ENCODE measurements around the gene CDC25B. TPM values are rescaled to one million over a fixed set of nuclear protein-coding genes. Genes with fewer than 3 reads are reported as not detected.

CDC25B gene
- total RNA-seq, 1 donor from 2014 or later: 6.1 TPM

DNA sequence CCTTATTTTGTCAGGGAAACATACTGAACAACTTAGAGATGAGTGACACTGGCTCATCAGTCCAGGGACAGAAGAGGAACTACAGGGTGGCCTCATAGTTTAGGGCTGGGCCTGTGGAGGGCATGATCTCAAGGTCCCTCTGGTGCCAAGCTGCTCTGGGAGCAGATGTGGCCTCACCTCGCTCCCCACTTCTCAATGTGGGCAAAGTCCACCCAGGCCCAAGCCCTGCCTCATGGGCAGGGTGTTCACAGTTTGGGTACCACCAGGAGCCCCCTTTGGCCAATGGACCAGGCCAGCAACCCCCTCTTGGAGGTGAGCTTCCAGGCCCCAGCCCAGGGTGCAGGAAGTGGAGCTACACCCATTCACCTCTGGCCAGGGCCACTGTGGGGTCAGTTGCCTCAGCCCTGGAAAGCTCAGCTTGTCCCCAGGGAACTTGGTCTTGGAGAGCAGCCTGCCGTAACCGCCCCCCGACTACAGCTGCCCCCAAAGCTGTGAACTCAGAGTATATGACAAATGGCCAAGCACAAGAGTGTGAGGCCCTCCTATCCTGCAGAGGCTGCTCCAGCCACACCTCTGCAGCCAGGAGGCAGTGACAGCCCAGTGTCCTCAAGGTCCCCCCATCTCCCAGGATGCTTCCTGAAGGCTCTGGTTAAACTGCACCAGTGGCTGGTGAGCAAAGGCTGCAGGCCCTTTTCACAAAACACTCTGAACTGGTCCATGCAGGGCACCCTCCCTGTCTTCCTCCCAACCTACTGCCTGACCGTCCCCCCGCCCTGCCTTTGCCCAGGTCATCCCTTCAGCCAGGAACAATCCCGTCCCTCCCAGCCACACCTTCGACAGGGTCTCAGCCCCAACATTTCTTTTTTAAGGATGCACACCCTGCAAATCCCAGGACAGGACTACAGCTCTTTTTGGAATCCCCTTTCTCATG is 32.2 kb upstream of the CDC25B start:
- FAIRE-seq (no peak), DNase-seq (ENCODE audit: low spot score in 2 of 2) (no peak)

DNA sequence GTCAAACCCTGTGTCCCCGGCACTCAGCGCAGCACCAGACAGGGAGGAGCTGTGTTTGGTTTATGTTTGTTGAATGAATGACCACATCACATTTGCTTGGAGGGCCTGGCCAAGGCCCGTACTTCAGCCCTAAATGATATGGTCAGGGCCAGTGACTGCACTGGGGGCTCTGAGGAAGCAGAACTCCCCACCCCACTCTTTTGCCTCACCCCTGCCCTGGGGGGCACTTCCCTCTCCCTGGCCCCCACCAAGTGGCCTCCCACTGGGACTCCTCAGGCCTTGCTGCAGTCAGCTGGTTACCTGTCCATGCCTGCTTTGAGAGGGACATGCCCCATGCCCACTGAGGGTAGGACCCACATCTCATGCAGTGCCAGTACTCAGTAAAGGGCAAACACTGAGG is 31.5 kb upstream of the CDC25B start:
- FAIRE-seq: no peak
- no peak for DNase-seq (ENCODE audit: low spot score in 2 of 2)

GRCh38 chr20:3765171-3765882 is 30.8 kb upstream of the CDC25B start:
- FAIRE-seq (no peak), DNase-seq (ENCODE audit: low spot score in 2 of 2) (no peak)

GRCh38 chr20:3766422-3767109 is 29.5 kb upstream of the CDC25B start:
- FAIRE-seq (no peak), DNase-seq (ENCODE audit: low spot score in 2 of 2) (no peak)

GRCh38 chr20:3767110-3767426 is 29.0 kb upstream of the CDC25B start:
- FAIRE-seq (no peak), DNase-seq (ENCODE audit: low spot score in 2 of 2) (no peak)

DNA sequence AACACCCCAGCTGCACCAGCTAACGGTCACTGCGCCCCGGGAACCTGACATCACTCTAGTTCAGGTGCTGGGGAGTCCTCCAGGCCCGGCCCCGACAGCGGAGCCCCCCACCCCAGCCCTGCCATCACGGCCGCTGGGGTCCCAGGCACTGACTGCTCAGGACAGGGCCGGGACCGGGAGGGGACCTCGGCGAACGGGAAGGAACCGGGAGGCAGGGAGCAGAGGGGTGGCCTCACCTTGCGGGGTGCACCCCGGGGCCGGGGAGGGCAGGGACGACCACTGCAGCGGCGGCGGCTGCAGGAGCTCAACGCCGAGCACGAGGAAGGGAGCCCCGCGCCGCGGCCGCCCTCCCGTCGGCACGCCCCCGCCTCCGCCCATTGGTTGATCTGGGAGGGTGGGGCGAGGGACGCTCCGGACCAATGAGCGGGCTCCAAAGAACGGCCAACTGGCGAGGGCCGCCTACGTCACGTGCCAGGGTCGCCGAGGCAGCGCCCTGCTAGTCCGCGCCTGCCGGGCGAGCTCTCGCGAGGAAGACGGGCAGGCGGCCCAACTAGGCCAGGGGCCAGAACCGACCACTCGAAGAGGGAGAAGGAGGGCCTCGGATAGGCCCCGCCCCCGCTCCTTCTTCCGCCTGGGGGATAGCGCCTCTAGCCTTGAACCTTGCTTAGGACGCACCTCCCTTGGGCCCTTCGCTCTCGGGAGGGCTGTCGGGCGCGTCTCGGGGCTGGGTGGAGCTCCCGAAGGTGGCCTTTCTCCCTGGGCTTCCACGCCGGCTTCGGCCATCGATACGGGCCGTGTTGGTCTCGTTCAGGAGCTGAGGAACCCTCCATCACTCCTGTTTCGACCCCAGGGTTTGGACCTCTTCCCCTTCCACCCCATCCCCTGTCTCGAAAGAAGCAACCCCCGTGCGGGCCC is 28.4 kb upstream of the CDC25B start, which contains the start of gene ADISSP:
TSS of gene ADISSP (minus strand) at position 327 of the 915 bp plus-strand sequence. CDS start 7,653 bp downstream, outside the sequence.
- peak; percentile 64 for FAIRE-seq

DNA sequence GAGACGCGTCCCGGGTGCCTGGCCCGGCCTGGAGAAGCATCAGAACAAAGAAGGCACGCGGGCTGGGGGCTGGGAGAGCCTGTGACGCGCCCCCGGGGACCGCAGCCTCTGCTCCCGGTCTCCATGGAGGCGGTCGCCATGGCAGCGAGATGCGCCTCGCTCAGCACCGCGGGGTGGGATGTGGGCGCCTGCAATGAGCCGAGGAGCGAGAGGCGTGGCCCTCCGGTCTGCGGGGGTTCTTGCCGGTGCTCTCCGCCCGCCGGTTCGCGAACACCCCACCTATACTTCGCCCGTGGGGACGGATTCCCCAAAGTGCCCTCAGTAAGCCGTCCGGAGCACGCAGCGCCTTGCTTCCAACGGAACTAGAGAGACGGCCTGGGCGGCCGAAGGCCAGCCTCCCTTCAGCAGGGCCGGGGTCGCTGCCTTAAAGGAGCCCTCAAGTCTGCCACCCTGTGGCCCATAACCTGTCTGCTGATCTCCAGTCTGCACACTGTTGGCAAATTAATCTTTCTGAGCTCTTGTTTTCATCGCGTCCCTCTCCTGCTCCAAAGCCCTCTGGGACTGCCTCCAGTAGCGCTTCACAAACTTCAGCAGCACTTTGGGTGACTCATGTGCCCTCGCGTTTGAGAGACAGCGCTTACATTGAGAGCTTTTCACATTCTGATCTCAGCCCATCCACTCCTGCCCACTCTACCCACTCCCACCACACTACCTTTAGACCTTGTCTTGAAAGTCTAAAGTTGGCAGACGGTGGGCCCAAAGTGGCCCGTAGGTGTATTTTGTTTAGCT is 27.6 kb upstream of the CDC25B start:
- DNase-seq (ENCODE audit: low spot score in 2 of 2) (peak; percentile 71), FAIRE-seq (no peak)

More for the DNA sequence above, 28.4 kb upstream of the CDC25B start, which contains the start of gene ADISSP:
- DNase-seq (ENCODE audit: low spot score in 2 of 2): peak; percentile 99

GRCh38 chr20:3771552-3772058 is 24.5 kb upstream of the CDC25B start:
- DNase-seq (ENCODE audit: low spot score in 2 of 2): no peak
- no peak for FAIRE-seq

DNA sequence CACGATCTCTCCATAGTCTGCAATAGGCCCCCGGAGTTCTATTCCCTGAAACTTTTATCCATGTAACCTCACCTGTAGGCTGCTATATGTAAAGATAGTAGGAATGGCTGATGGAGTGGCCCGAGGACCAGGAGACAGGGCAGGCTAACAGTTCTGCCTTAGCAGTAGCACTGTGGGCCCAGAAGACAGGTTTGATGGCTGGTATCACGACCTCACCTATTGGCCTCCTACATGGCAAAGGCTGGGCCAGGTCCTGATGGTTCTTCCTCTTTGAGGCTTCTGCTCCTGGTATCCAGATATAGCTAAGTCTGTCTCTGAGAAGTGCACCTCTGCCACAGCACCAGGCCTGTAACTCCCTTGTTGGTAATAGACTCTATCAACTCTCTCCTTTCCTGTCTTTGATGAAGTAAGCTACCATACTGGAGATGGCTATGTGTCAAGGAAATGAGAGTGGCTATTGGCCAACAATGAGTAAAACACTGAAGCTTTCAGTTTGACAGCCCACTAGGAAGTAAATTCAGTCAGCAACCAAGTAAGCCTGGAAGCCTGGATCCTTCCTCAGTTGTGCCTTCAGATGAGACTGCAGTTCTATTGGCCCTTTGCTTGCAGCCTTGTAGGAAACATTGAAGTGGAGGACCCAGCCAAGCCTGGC is 20.5 kb upstream of the CDC25B start:
- no peak for FAIRE-seq
- no peak for DNase-seq (ENCODE audit: low spot score in 2 of 2)

DNA sequence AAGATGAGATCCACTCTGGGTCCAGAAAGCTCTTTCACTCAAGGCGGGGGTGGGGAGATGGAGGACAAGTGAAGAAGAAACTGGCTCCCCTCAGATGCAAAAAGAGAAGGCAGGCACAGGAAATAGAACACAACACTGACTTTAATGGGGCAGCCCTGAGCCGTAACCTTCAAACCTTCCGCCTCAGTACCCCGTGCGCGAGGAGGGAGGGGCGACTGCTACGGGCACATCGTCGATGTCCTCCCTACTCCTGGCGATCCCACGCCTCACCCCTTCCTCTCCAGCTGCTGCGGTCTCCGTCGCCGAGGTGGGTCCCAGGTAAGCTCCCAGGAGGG is 18.8 kb upstream of the CDC25B start:
- FAIRE-seq: no peak
- DNase-seq (ENCODE audit: low spot score in 2 of 2): no peak

- FAIRE-seq: no peak
- peak in 1 of 2 donors; percentile 67 for DNase-seq (ENCODE audit: low spot score in 2 of 2)
Measured at GRCh38 chr20:3777716-3778629, 18.1 kb upstream of the CDC25B start.

- DNase-seq (ENCODE audit: low spot score in 2 of 2) (no peak), FAIRE-seq (no peak)
Measured at GRCh38 chr20:3778976-3779375, 17.1 kb upstream of the CDC25B start.

GRCh38 chr20:3781153-3781910 is 14.8 kb upstream of the CDC25B start, which contains the start of gene SPEF1:
SPEF1 (minus strand) TSS chr20:3781448; CDS start chr20:3781287, 161 bp downstream.
- peak; percentile 94 for DNase-seq (ENCODE audit: low spot score in 2 of 2)
- FAIRE-seq: no peak

GRCh38 chr20:3782597-3782996 is 13.5 kb upstream of the CDC25B start:
- DNase-seq (ENCODE audit: low spot score in 2 of 2) (no peak), FAIRE-seq (no peak)

DNA sequence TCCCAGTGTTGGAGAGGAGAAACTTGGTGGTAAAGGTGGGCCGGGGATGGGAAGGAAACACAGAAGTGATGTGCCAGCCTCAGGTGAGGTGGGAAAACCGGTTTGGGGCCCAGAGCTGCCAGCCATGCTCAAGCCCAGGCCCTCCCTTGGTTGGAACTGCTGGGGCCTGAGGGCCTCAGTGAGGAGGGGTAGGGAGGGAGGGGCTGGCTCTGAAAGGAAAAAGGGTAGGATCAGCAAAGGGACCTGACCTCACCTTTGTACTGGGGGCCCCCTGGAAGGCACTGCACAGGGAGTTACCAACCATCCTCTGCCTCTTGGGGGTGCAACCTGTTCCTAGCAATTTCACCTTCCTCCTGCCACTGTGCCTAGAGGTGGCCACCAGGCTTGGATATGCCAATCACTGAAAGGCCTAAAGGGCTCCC is 13.0 kb upstream of the CDC25B start:
- no peak for DNase-seq (ENCODE audit: low spot score in 2 of 2)
- no peak for FAIRE-seq

GRCh38 chr20:3783511-3784195 is 12.5 kb upstream of the CDC25B start:
- FAIRE-seq: no peak
- no peak for DNase-seq (ENCODE audit: low spot score in 2 of 2)

Data from frontal cortex (tissue), 4 donors.